ENCODE results near the gene PRIMPOL.
"Not testable (repeated sequence)": the region's sequence is repeated elsewhere in the genome, so short reads cannot be mapped to it uniquely, and the experiment has no call there.

Gene PRIMPOL

GRCh38 chr4:184641022-184641421 is 8.5 kb upstream of the PRIMPOL start:
- DNase-seq, result no peak

DNA sequence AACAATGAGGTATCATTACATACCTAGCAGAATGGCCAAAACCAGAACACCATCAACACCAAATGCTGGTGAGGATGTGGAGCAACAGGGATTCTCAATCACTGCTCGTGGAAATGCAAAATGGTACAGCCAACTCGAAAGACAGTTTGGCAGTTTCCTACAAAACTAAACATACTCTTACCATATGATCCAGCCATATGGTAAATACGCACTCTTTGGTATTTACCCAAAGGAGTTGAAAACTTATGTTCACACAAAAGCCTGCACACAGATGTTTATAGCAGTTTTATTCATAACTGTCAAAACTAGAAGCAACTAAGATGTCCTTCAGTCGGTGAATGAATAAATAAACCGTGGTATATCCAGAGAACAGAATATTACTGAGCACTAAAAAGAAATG is 8.1 kb upstream of the PRIMPOL start:
- no peak for DNase-seq

GRCh38 chr4:184643731-184644130 is 5.8 kb upstream of the PRIMPOL start:
- DNase-seq, result no peak

- DNase-seq, result no peak
These were observed 4.8 kb upstream of the PRIMPOL start for GRCh38 chr4:184644553-184645307.

GRCh38 chr4:184645904-184646610 is 3.5 kb upstream of the PRIMPOL start:
- DNase-seq, result no peak

DNA sequence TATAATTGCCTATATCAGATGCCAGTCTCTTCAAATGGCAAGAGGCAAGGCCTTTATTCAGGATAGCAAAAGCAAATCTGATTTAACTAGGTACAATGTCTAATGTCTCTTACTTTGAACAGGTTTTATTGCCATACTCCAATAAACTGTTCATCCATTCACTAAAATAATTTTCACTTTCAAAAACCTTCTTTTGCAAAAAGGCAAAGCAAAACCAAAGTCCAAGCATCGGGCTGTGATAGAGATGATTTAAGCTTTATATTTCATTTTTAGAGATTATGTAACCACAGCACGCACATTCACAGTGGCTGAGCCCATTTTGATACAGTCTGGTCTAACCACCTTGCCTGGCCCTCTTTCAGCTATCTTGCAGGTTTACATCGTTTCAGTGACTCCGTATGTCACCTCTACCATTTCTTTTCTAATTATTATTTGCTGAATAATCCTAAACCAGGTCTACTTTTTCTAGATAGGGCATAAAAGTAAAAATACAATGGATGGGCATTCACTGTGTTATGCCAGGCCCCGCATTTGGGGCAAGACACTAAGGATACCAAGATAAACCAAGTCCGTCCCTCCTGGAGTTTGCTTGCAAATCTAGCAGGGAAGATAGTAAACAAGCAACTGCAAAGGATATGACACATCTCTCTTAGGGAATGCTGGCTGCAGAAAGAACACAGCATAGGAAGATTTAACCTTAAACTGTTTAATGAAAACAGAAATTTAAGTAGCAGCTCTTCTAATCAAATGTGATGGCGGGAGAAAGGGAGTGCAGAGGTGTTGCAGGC is 2.1 kb upstream of the PRIMPOL start:
- no peak for DNase-seq

GRCh38 chr4:184648054-184648312 is 1.6 kb upstream of the PRIMPOL start:
- DNase-seq, result no peak

DNA sequence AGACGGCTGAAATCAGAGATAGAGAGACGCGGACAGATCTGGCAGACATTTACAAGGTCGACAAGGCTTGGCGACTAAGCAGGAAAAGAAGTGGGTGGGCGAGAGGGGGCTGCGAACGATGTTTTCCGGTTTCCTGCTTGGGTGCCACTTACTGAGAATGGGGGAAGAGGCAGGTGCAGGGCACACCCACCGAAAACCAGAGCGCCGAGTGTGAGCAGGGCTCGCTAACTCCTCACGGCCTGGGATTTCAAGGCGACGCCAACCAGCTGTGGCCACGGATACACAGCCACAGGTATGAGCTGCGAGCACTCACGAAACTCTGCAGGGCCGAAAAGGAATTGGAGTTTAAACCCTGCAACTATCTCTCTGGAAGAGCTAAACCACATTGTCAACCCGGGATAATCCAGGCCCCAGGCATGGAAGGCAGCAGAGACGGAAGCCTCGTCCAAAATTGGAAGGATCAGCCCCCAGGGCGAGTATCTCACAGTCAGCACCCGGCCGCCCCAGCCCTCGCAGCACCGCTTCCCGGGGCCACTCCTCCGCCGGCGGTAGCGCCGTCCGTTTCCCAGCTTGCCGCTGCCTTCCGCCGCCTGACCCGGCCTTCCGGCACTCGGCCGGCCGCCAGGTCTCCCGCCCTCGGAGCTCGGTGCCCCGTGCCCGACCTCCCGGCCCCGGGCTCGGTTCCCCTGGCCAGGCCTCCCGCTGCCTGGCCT is 1.1 kb upstream of the PRIMPOL start:
- peak; percentile 21 for DNase-seq

DNA sequence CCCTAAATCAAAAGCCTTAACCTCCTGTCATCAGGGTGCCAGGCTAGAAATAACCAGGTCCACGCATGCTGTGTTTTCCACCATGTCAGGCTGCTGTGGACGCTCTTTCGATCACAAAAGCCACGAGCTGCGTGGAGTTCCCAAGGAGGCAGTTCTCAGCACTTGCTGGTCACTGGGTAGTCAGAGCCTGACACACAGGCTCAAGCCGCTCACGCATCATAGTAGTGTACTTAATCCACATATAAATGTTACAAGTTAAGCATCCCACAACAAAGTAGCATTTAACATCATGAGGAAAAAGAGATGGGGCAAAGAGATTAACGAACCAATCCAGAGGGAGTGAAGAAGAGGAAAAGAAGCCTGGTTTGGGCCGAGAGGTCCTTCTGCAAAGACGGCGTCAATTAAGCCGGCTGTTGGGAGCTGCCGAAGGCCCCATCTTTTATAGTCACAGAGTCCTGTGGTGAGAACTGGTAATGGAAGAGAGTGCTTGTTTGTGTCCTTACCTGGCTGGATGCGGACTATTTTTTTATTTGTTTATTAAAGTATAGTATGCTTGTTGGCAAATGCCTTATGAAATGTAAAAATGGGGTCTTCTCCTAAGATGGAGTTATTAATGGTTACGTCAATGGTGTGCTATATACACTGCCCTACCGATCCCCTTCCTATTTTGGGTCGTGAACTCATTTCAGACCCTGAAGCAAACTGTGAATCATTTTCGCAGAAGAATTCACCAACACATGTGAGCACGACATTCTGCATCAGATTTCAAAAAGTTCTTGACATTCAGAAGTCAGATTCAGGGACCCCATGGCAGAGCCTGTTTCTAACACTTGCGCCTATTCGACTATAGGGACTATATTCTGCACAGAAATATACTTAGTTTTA is 675 bp downstream of the PRIMPOL start:
- DNase-seq, result no peak

DNA sequence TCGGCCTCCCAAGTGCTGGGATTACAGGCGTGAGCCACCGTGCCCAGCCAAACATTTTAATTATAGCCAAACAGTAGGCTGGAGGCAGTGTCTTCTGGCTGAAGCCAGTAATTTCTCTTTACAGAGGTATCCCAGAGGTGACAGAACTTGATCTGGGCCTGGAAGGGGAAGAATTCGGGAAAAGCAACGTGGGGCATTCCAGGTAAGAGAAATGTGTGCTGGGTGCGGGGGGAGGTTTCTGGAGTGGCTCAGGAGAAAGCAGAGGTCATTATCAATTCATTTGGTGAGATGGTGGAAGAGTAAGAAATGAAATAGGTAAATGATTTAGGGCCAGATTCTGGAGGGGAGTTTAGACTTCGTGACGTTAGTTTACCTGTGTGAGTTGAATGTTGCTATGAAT is 2.4 kb downstream of the PRIMPOL start:
- DNase-seq, result no peak

DNA sequence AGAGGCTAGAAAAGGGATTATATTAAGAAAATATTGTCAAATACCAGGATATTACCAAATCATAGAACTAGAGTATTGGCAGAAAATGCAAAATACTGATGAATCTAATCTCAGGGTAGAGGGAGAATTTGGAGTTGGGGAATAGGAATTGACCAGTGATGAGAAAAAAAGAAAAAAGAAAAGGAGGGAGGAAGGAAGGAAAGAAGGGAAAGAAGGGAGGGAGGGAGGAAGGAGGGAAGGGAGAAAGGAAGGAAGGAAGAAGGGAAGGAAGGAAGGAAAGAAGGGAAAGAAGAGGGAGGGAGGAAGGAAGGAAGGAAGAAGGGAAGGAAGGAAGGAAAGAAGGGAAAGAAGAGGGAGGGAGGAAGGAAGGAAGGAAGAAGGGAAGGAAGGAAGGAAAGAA is 3.1 kb downstream of the PRIMPOL start:
- DNase-seq, result not testable (repeated sequence)

DNA sequence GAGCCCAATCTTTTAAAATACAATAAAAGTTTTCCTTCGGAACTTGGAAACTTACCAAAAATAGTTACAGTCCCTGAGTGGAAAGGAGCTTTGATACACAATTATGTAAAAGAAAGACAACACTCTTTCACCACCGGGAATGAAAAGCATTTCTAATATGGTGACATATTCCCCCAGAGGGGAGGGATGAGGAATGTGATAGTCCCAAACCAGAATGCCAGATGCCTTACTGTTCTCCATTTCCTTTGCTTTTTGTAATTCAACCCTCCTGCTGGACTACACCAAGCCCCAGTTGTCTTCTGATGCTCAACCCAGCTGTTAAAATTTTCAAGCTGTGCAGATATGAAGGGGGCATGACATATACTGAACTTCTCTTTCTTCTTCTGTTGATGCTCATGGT is 4.1 kb downstream of the PRIMPOL start:
- DNase-seq, result no peak

DNA sequence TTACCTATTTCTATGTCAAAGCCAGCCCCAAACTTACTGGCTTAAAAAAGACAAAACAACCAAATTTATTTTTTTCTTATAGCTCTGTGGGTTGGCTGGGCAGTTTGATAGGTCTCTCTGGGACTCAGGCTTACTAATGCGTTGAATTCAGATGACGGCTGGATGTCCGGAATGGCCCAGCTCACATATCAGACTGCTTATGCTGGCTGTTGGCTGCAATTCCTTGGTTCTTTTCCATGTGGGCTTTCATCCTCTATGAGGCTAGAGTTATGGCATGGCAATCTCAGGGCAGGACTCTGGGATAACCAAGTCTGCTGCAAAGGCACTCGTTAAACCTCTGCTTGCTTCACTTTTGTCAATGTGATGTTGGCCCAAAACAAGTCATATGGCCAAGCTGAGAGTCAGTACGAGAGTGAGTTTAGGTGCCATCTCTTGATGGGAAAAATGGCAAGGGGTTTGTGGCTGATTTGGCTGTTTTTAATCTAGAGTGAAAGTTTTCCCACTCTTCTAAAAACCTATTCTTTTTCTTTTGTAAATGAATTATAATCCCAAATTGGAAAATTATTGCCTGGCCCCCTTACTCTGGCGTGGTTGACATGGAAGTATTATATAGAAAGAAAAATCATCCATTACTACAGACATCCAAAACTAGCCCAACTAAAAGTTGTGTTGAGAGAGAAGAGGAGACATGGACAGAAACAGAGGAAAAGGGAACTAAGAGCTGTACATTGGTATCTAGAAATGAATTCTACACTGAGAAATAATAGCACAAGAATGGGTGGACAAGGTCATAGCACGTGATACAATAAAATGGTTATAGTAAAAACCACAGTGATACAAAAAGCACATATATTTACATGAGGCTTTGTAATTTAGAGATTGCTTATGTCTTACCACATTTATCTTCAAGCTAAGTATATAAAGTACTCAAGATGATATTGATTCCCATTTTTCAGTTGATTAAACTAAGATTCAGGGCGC is 6.6 kb downstream of the PRIMPOL start:
- DNase-seq, result no peak

- no peak for DNase-seq
These were observed 7.6 kb downstream of the PRIMPOL start for GRCh38 chr4:184657144-184657543.

GRCh38 chr4:184657820-184658219 is 8.3 kb downstream of the PRIMPOL start:
- DNase-seq, result not testable (repeated sequence)

DNA sequence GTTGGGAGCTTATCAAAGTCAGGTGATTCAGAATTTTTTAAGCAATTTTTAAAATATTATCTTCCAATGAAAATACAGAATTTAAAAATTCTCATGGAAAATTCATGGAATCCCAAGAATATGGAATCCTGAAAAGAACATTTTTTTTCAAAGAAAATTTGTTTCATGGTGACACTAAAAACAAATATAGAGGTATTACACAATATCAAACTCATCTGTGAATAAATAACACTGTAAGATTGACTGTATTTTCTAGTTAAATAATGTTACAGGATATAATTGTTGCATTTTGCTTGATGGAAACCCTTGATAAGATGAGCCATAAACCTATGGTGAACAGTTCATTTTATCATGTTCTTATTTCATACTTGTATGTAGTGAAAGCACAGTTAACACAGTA is 11.4 kb downstream of the PRIMPOL start:
- DNase-seq, result no peak

DNA sequence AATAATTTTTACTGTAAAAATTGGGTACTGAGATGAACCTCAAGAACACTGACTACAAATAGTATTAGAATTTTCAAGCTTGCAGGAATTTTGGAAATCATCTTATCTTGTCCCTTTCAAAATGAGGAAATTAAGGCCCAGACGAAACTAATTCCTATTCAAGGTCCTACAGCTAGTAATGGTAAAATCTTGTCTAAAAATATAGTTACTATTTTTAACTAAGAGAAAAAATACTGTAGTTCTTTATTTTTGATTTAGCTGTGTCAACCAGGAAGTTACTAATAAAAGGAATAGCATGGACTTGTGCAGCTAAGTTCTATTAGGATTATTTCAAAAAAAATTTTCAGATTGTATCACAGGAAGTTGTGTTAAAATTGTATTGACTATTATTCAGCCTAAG is 12.7 kb downstream of the PRIMPOL start:
- DNase-seq, result no peak

DNA sequence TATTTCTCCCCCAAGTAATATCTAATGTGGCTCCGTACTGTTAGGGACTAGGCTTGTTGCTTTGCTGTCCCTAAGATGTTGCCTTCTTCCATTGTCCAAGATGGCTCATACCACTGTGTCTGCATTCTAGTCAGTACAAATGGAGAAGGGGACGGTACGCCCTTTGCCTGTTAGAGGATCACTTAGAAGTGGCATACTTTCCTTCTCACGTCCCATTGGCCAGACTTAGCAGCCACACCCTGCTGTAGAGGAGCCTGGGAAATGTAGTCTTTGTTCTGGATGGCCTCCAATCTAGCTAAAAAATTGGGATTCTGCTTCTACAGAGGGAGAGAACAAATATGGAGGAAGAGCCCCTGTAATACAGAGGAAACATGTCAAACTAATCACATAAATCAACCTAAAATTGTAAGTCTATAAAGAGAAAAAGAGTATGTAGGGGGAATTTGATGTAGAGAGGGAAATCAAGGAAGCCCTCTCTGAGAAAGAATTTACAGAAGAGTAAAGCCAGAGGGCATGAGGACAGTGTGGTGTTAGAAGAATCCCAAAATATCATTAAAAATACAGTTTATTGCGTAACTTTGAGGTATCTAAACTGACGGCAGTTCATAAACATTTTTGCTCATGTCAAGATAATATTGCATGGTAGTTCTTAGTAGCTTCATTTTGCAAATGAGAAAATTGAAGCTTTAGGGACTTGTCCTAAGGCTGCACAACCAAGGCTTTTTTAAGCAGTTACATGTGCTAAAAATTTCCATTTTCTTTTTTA is 15.1 kb downstream of the PRIMPOL start:
- no peak for DNase-seq

DNA sequence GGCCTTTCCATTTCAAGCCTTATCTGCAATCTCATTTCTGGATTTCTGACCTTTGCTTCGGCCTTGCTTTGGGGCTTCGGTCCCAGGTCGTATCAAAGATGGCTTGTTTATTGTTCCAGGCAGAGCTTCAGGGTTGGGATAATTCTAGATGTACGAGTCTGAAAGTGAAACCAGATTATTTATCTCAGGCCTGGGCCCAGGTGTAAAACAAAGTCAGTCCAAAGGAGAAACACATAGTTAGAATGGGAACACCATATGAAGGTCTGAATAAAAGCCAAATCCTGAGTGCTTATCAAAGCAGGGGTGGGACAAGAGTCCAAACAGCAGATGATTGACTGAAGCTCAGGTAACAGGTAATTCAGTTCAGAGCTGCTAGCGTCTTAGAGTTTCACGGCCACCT is 17.1 kb downstream of the PRIMPOL start:
- no peak for DNase-seq

- DNase-seq, result no peak
These were observed 18.6 kb downstream of the PRIMPOL start for GRCh38 chr4:184668096-184668495.
